ENCODE results near the gene MAX.

DNA sequence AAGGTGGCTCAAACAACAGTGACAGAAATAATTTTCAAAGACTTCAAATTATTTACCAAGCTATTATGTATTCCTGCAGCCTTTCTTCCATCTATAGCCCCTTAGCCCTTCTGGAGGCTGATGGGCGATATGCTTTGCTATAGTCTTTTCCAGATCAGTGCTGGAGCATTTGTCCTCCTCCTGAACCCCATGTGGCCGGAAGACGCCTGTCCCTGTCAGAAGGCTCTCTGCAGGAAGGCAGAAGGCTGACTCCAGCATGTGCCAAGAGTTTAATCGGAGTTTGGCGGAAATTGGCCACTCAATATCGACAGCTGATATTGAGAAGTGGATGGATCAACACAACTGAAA is 49.3 kb upstream of the MAX start:
- TF ChIP-seq CTCF (IDR thresholded peaks at IDR 0.05; ENCODE audit: low read length) (no peak), EZH2 (optimal IDR thresholded peaks at IDR 0.05; ENCODE audit: low read depth, low read length) (no peak)

Measured in MM.1S (cell line).